Spleen (tissue), 7 donors: ENCODE measurements around the gene HDAC4.

Experiments
- CTCF ChIP-seq, 11 experiments: fragments of 200-600 bp in 7 of 11; fragments of 450-650 bp in 4 of 11; sonication (generic) in 4 of 11; IDR thresholded peaks in 8 of 11; conservative IDR thresholded peaks in 3 of 11; 1 replicate in 7 of 11; 2 replicates in 4 of 11; pipeline versions ENCODE4 v1.4.0 to v1.8.0; 2016 to 2021; ENCODE audit warnings: antibody characterized with exemption in 11 of 11, inconsistent platforms in 4 of 11, mild to moderate bottlenecking in 1 of 11
- POLR2AphosphoS5 ChIP-seq, 3 donors: sonication (generic); formaldehyde crosslinking; IDR thresholded peaks; one replicate each; pipeline ENCODE4 v1.5.1; 2017; ENCODE audit warnings: antibody characterized with exemption in 3 of 3
- donor health status: DM: no; HTN: no; CAD: no; lungs with moderate emphysema.
- donor health status: DM: no; HTN: no; CAD: no.
- donor health status: DM: no; HTN: no; CAD: no.

- TF ChIP-seq CTCF (IDR thresholded peaks at IDR 0.05 in 8 of 11, conservative IDR thresholded peaks at IDR 0.05 in 3 of 11) (no peak), POLR2AphosphoS5 (IDR thresholded peaks at IDR 0.05) (peak in 1 of 3 donors; percentile 34)
Measured at GRCh38 chr2:239309398-239310245, 91.2 kb downstream of the HDAC4 start.
